Breast epithelium (tissue), 4 donors: ENCODE results near the gene GDPD5. TPM values are rescaled to one million over a fixed set of nuclear protein-coding genes. Genes with fewer than 3 reads are reported as not detected.
A peak's percentile ranks its signal among the peaks of the same experiment; 100 is the strongest.

Experiments
- DNase-seq, 2 donors: peaks; one replicate each; pipeline ENCODE4 v3.0.0-alpha.2; 2019; ENCODE audit warnings: low spot score in 2 of 2
- H3K27ac ChIP-seq, 2 donors: fragments of 200-600 bp; sonication (generic) in 1 of 2; one replicate each; pipeline ENCODE4 v1.5.1; 2016 to 2019; ENCODE audit warnings: mild to moderate bottlenecking in 1 of 2
- H3K27me3 ChIP-seq, 2 donors: fragments of 200-600 bp; sonication (generic) in 1 of 2; one replicate each; pipeline versions ENCODE4 v1.5.1 to v1.6.0; 2017 to 2019; ENCODE audit warnings: control low read depth in 1 of 2, mild to moderate bottlenecking in 1 of 2
- H3K36me3 ChIP-seq: fragments of 200-600 bp; one replicate; pipeline ENCODE4 v1.5.1; 2019
- H3K4me1 ChIP-seq, 2 donors: fragments of 200-600 bp; sonication (generic); one replicate each; pipeline ENCODE4 v1.5.1; 2016 to 2019; ENCODE audit warnings: control low read depth in 1 of 2
- H3K4me3 ChIP-seq, 3 donors: fragments of 200-600 bp; sonication (generic); 1 replicate in 2 of 3; 2 replicates in 1 of 3; pipeline ENCODE4 v1.5.1; 2016 to 2019; ENCODE audit warnings: mild to moderate bottlenecking in 3 of 3, moderate library complexity in 2 of 3
- H3K9me3 ChIP-seq, 2 donors: fragments of 200-600 bp; sonication (generic) in 1 of 2; one replicate each; pipeline ENCODE4 v1.5.1; 2016 to 2019; ENCODE audit warnings: control low read depth in 1 of 2
- CTCF ChIP-seq, 3 donors: fragments of 450-650 bp; IDR thresholded peaks; one replicate each; pipeline ENCODE4 v1.5.1; 2016 to 2017; ENCODE audit warnings: antibody characterized with exemption in 3 of 3, mild to moderate bottlenecking in 3 of 3, moderate library complexity in 3 of 3
- POLR2A ChIP-seq: fragments of 450-650 bp; IDR thresholded peaks from one replicate; pipeline ENCODE4 v1.6.1; 2016; ENCODE audit warnings: antibody characterized with exemption, mild to moderate bottlenecking, moderate library complexity
- POLR2AphosphoS5 ChIP-seq, 3 donors: sonication (generic); formaldehyde crosslinking; IDR thresholded peaks; one replicate each; pipeline ENCODE4 v1.6.1; 2017; ENCODE audit warnings: antibody characterized with exemption in 3 of 3
- intact Hi-C: fragments of 100-400 bp; cut with DNase I; formaldehyde crosslinking; loops from one replicate; pipeline ENCODE4 v1.15.1; 2023; ENCODE audit warnings: low total_unique reads
- total RNA-seq, 3 donors: library from RNA; depleted of rRNA; stranded (reverse); fragments of >200 nt; gene quantifications; one replicate each; pipeline ENCODE4 v1.1.0, GENCODE V29; 2016

GDPD5 gene
- total RNA-seq, 3 donors from 2014 or later, result 10.5 to 25.9 (median 14.8) TPM

GRCh38 chr11:75565916-75566762, 40.4 kb upstream of the GDPD5 start:
- TF ChIP-seq POLR2A, result no peak
- TF ChIP-seq CTCF (IDR thresholded peaks at IDR 0.05), result no peak
- TF ChIP-seq POLR2AphosphoS5 (IDR thresholded peaks at IDR 0.05), result no peak
- Histone ChIP-seq H3K36me3 (peaks cover 6% of the 10 kb centered on the region), H3K27me3 (no peaks in the 10 kb centered on the region), H3K4me3 (peak overlapping the region in 1 of 3 donors; percentile 99), H3K9me3 (no peaks in the 10 kb centered on the region), H3K27ac (peak overlapping the region; percentile 99), H3K4me1 (peaks cover 17 to 21% of the 10 kb centered on the region in 2 donors)
- intact Hi-C loops, result no loop called here
- no peak for DNase-seq

GRCh38 chr11:75565221-75565814, 39.6 kb upstream of the GDPD5 start:
- no peaks in the 10 kb centered on the region for H3K9me3 ChIP-seq
- TF ChIP-seq POLR2AphosphoS5 (IDR thresholded peaks at IDR 0.05) (peak in 1 of 3 donors; percentile 55), CTCF (IDR thresholded peaks at IDR 0.05) (no peak)
- intact Hi-C loops, result no loop called here
- peak in 1 of 2 donors; percentile 56 for DNase-seq
- peaks cover 6% of the 10 kb centered on the region for H3K36me3 ChIP-seq
- H3K4me3 ChIP-seq, result peak overlapping the region in 1 of 3 donors; percentile 99
- peaks cover 17 to 21% of the 10 kb centered on the region in 2 donors for H3K4me1 ChIP-seq
- peak overlapping the region; percentile 99 for H3K27ac ChIP-seq
- H3K27me3 ChIP-seq, result no peaks in the 10 kb centered on the region

- no peaks in the 10 kb centered on the region for H3K27me3 ChIP-seq
- DNase-seq, result no peak
- H3K4me3 ChIP-seq, result peak overlapping the region; percentile 66 to 99 (median 92)
- no peaks in the 10 kb centered on the region for H3K9me3 ChIP-seq
- TF ChIP-seq POLR2A (no peak), POLR2AphosphoS5 (IDR thresholded peaks at IDR 0.05) (peak in 1 of 3 donors; percentile 30), CTCF (IDR thresholded peaks at IDR 0.05) (no peak)
- H3K27ac ChIP-seq, result peak overlapping the region; percentile 99
- peaks cover 17 to 27% of the 10 kb centered on the region in 2 donors for H3K4me1 ChIP-seq
- intact Hi-C loops, result no loop called here
- H3K36me3 ChIP-seq, result no peaks in the 10 kb centered on the region
These were observed 38.3 kb upstream of the GDPD5 start for GRCh38 chr11:75563978-75564552.

GRCh38 chr11:75563501-75563977, 37.8 kb upstream of the GDPD5 start:
- Histone ChIP-seq H3K4me1 (peaks cover 22 to 32% of the 10 kb centered on the region in 2 donors), H3K27me3 (no peaks in the 10 kb centered on the region), H3K4me3 (peak overlapping the region; percentile 66 to 99 (median 92)), H3K27ac (peak overlapping the region; percentile 99), H3K36me3 (no peaks in the 10 kb centered on the region), H3K9me3 (no peaks in the 10 kb centered on the region)
- TF ChIP-seq POLR2AphosphoS5 (IDR thresholded peaks at IDR 0.05) (no peak), POLR2A (no peak), CTCF (IDR thresholded peaks at IDR 0.05) (no peak)
- intact Hi-C loops, result no loop called here
- DNase-seq, result peak in 1 of 2 donors; percentile 75
